ENCODE results near the gene SLC35E1.
"Not testable (repeated sequence)": the region's sequence is repeated elsewhere in the genome, so short reads cannot be mapped to it uniquely, and the experiment has no call there.

The SLC35E1 gene

DNA sequence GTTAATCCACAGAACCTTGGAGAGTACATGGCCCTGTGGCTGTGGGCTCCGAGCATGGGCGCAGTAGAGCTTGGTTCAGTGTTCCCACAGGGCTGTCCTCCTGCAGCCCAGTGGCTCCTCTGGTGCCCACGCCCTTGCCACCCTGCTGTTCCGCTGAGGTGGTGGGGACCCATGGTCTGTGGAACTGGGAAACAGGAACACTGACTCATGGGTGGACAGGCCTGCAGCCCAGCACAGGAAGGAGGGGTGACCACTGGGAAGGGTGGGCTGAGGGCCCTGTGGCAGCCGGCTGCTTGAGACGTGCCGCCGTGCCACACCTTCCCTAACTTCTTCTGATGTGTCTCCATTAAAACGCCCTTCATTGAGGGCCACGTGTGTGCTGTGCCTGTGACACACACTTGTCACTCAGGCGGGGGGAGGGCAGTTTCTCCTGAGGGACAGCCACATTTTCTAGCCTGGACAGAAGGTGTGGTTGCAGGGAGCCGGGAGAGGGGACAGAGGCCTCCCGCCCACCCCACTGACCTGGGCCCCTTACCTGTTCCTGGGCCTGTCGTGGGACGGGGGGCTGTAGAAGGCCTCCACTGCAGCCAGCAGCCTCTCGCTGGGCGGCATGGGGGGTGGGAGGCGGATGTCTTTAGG, 51.1 kb downstream of the SLC35E1 start:
- no peak for DNase-seq

DNA sequence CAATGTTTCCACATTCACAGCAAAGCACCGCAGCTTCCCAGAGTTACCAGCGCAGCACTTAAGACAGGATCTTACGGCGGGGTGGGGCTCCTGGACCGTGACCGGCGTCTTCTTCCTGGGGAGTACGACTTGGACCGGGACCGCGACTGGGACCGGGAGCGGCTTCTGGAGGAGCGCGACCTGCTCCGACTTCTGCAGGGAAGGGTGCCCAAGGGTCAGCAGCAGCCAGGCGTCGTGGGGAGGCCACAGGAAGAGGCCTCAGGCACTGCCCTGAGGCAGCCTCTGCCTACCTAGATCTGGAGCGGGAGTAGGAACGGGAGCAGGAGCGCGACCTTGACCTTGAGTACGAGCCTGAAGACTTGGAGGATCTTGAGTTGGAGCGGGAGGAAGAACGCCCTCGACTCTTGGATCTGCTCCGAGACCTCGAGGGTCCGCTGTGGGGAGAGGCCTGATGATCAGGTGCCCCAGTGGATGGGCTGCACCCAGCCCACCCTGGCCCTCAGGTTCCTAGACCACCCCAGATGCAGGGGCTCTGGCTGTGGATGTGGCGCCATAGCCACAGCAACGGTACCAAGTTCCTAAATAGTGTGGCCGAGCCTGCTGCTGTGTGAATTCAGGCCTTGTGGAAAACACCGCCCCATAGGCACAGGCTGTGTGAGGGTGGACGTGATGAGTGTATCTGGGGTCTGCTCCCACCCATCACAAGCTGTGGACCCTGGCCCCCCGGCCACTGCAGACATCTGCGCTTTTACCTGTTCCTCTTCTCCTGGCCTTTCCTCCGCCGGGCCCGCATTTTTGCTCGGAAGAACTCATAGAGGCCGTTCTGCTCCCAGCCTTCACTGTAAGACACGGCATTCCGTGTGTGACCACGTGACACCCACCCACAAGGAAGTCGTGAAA, 51.9 kb downstream of the SLC35E1 start:
- DNase-seq: no peak

DNA sequence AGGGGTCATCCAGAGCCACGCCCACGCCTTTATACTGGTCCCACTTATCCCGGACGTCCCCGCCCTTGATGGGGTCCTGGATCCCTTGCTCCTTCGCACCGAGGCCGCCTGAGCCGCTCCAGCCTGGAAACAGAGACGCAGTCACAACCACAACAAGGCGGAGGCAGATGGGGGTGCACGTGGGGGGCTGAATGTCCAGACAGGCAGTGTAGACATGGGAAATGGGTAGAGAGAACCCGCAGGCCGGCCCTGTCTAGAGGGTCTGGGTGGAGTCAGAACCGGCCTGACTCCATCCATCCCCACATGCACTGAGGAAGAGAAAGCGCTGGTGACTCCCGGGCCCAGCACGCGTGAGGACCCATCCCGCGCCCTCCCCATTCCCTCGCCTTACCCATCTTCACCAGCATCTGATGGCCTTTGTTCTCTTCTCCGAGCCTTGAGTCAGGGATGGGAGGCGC, 53.0 kb downstream of the SLC35E1 start:
- no peak for DNase-seq

DNA sequence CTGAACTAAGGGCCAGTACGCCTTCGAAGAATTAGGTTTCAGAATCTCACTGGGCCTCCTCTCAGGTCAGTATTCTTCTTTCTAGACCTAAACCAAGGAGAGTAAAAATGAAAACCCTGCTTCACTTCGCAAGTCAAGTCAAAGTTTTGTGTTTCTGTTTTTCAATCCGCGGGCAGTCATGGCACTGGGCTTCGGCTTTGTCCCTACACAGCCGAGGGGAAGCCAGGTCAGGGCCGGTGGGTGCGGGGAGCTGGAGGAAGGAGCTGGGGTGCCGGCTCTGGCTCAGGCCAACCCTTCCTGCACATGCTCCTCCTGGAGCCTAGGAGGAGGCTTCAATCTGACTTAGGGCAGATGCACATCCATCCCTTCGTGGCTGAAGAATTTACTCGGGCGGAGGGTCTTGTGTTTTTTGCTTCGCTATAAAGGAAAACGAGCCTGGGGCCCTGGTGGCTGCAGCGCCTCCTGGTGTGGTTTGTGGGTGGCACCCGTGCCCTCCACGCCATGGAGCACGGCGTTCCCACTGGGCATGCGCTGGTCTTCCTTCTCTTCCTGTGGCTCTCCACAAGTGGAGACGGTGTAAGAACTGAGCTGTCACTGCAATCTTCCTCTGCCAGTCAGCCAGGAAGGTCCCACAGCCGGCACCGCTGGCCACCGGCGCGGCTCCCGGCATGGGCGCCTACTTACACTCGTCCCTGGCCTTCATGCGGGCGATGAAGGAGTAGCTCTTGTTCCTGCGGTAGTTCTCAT, 53.6 kb downstream of the SLC35E1 start:
- no peak for DNase-seq

DNA sequence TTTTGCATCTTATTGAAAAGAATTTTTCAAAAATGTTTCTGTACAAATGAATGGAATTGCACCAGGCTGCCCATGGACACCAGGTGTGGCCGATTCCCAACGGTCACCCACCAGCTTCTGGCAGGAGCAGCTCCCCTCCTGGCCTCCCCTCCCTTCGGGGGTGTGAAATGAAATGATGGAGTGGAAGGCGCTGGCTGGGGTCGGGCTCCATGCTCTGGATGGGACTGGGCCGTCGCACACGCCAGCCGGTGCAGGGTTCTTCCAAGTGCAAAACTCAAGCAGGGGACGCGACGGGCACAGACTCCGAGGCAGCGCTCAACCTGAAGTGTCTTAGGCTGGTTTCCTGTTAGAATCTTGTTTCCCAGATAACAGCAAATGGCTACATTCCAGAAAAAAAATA, 54.2 kb downstream of the SLC35E1 start:
- DNase-seq: no peak

DNA sequence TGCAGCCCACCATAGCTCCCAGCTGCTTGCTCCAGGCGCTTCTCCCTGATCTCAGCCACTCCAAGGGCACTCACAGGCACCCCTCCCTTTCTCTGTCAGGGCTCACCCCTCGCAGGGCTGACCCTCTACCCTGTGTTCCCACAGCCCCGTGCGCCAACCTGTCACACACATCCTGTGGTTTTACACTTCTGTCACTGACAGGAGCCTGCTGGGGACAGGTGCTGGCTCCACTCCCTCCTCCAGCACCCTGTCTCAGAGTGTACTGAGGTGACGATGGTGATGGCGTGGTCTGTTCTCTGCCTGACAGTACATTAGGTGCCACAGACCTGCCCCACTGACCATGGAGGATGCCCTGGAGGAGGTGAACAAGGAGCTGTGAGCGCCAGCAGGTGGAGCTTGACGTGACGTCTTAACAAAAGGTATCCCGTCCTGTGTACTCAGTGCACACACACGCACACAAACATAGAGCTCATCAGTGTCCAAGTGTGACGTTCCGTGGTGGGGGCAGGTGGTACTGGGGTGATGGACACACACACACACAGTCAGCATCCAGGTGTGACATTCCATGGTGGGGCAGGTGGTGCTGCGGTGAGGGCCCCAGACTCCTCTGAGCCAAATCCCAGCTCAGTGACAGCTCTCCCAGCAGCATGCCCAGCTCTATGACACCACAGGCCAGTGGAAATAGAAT, 55.1 kb downstream of the SLC35E1 start:
- DNase-seq: no peak

DNA sequence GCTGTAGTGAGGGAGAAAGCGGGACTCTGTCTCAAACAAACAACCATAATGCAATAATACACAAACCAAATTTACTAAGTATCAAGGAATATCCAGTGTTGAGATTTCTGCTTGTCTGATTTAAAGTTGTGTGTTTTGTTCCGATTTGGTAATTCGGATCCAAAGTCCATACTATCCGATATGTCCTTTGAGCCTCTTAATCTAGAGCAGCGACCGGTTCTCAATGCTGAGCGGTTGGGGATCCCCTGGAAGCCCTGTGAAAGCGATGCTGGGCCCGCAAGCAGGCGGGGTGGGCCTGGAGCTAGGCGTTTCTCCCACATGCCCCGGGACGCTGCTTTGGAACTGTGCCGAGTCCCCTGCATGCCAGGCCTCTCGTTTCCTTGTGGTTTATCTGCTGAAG, 55.8 kb downstream of the SLC35E1 start:
- DNase-seq: no peak

DNA sequence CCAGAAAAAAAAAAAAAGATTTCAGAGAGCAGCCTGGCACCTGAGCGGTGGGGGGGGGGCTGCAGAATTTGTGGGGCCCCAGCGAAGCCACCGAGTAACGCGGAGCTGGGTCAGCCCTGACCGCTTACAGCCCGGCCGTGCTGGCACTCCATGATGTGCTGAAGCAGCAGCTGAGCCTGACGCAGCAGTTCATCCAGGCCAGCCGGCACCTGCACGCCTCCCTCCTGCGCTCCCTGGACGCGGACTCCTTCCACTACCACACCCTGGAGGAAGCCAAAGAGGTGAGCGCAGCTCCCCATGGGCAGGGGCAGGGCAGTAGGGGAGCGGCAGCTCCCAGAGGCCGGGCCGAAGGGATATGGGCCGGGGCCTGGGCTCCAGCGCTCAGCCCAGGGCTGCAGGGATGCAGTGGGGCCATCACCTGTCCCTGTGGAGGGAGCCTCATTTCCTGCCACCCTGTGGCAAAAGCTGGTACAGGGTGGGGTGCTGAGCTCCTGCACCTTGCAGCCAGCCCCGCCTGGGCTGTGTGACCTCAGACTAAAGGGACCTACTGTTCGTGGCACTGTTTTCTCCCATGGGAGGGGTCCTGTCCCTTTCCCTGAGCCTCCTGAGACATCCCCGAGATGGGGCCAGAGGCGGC, 57.7 kb downstream of the SLC35E1 start:
- no peak for DNase-seq

DNA sequence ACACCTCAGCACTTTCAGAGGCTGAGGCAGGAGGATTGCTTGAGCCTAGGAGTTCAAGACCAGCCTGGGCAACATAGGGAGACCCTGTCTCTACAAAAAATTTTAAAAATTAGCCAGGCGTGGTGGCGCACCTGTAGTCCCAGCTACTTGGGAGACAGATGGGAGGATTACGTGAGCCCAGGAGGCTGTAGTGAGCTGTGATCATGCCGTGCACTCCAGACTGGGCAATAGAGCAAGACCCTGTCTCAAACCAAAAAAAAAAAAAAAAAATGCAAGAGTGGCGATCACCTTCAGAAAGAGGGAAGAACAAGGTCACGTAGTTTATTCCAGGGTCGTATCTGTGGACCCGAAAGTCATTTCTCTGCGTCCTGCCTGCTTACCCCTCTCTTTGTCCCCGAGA, 59.6 kb downstream of the SLC35E1 start:
- DNase-seq: not testable (repeated sequence)

DNA sequence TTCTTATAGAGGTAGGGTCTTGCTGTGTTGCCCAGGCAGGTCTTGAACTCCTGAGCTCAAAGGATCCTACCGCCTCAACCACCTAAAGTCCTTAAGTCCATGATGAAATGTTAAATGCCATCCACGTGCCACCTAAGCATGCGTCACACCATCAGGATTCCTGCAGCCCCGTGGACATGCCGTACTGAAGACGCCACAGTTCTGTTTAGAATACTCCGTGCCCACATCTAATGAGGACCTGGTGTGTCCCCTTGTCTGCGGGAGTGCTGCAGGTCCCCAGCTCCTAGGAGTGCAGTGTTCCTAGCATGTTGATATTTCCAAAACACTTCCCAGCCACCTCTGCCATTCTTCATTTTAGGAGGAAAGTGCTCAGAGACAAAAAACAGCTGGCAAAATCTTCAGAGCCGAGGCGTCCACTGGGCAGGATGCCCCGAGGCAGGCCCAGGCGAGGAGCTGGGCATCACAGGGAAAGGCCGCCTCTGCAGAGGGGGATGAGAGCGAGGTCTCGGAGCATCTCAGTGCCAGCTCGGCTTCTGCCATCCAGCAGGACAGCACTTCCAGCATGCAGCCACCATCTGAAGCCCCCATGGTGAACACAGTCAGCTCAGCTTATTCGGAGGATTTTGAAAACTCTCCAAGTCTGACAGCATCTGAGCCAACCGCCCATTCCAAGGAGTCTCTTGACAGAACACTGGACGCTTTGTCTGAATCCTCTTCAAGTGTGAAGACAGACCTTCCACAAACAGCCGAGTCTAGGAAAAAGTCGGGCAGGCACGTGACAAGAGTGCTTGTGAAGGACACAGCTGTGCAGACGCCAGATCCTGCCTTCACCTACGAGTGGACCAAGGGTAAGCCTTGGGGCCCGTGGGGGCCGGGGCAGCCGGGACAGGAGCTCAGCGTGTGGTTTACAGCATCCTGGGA, 62.8 kb downstream of the SLC35E1 start:
- no peak for DNase-seq

DNA sequence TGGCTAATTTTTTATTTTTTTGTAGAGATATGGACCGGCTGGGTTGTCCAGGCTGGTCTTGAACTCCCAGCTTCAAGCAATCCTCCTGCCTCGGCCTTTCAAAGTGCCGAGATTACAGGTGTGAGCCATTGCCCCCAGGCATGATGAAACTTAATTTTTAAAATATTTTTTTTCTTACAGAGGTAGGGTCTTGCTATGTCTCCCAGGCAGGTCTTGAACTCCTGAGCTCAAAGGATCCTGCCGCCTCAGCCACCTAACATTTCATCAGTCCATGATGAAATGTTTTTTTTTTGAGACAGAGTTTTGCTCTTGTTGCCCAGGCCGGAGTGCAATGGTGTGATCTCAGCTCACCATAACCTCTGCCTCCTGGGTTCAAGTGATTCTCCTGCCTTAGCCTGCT, 63.7 kb downstream of the SLC35E1 start:
- DNase-seq: no peak

DNA sequence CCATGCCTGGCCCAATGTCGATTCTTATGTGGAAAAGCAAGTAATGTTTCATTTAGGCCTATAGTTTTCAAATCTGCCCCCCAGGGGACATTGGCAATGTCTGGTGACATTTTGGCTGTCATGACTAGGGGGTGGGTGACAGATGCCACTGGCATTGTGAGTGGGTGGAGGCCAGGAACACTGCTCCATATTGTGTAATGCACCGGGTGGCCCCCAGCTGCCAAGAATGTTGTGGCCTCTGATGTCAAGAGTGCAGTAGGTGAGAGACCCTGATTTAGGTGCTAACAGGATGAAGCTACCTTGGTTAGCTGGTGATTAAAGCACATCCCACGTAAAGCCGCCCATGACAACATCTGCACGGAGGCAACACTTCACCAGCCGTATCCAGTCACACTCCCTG, 65.3 kb downstream of the SLC35E1 start:
- no peak for DNase-seq

DNA sequence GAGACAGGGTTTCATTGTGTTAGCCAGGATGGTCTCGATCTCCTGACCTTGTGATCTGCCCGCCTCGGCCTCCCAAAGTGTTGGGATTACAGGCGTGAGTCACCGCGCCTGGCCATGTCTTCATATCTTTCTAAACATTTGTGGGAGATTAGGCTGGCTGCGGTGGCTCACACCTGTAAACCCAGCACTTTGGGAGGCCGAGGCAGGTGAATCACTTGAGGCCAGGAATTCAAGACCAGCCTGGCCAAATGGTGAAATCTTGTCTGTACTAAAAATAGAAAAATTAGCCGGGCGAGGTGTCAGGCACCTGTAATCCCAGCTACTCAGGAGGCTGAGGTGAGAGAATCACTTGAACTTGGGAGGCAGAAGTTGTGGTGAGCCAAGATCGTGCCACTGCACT, 66.1 kb downstream of the SLC35E1 start:
- DNase-seq: not testable (repeated sequence)

DNA sequence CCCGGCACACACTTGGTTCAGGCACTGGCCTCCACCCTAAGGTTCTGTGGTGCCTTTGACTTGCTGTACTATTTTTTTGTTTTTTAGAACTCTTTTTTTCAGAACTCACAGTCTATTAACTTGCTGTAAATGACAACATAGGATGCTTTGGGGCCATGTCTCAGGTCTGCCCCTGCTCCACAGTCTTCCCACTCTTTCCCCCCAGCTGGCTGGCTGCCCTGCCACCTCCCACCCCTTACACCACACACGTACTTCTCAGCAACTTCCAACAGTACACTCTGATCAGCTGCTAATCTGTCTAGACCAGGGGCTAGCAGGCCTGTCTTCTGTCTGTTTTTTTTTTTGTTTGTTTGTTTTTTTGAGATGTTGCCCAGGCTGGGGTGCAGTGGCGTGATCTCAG, 67.9 kb downstream of the SLC35E1 start:
- DNase-seq: no peak
